HepG2 (cell line): ENCODE measurements around the gene RHBDD1.

Experiments used
- CEBPB ChIP-seq: IDR thresholded peaks from 2 replicates; pipeline ENCODE4 v1.6.1; 2011; ENCODE audit warnings: low read depth, low read length, improper control_type of control experiment, borderline replicate concordance
- HDAC2 ChIP-seq: sonication (generic); formaldehyde crosslinking; IDR thresholded peaks from 2 replicates; pipeline ENCODE4 v1.4.0; 2020; ENCODE audit warnings: missing genetic modification reagents
- POLR2A ChIP-seq, 2 experiments: IDR thresholded peaks; 2 replicates each; pipeline ENCODE4 v1.6.1; 2011; ENCODE audit warnings: low read depth in 2 of 2, low read length in 2 of 2, mild to moderate bottlenecking in 1 of 2, moderate library complexity in 1 of 2; ENCODE audit not compliant: insufficient read depth in 1 of 2
- RFX5 ChIP-seq: IDR thresholded peaks from 2 replicates; pipeline ENCODE4 v1.6.1; 2011; ENCODE audit warnings: low read depth, low read length, improper control_type of control experiment
- RNF2 ChIP-seq: fragments of 450-650 bp; conservative IDR thresholded peaks from 2 replicates; pipeline ENCODE4 v1.6.1; 2016; ENCODE audit warnings: low read depth
- TBX2 ChIP-seq: sonication (generic); formaldehyde crosslinking; IDR thresholded peaks from 2 replicates; pipeline ENCODE4 v1.5.0; 2020; ENCODE audit warnings: missing genetic modification reagents, mild to moderate bottlenecking, borderline replicate concordance
- ZFX ChIP-seq: sonication (generic); formaldehyde crosslinking; IDR thresholded peaks from 2 replicates; pipeline ENCODE4 v1.4.0; 2020; ENCODE audit warnings: mild to moderate bottlenecking, low read depth, missing genetic modification reagents, moderate library complexity
- TF ChIP-seq, protein P1 (sequence below), 2 experiments: IDR thresholded peaks; 2 replicates each; pipeline ENCODE4 v1.6.1; 2011 to 2012; ENCODE audit warnings: low read length in 2 of 2, borderline replicate concordance in 1 of 2, low read depth in 1 of 2, mild to moderate bottlenecking in 1 of 2, moderate library complexity in 1 of 2
- TF ChIP-seq, protein P2 (sequence below): sonication (generic); formaldehyde crosslinking; IDR thresholded peaks from 2 replicates; pipeline ENCODE4 v1.8.0; 2022; ENCODE audit warnings: missing genetic modification reagents, mild to moderate bottlenecking, moderate library complexity, borderline replicate concordance
- TF ChIP-seq, protein P3 (sequence below): sonication (generic); formaldehyde crosslinking; IDR thresholded peaks from 2 replicates; pipeline ENCODE4 v1.5.0; 2020; ENCODE audit warnings: mild to moderate bottlenecking, missing genetic modification reagents, moderate library complexity

DNA sequence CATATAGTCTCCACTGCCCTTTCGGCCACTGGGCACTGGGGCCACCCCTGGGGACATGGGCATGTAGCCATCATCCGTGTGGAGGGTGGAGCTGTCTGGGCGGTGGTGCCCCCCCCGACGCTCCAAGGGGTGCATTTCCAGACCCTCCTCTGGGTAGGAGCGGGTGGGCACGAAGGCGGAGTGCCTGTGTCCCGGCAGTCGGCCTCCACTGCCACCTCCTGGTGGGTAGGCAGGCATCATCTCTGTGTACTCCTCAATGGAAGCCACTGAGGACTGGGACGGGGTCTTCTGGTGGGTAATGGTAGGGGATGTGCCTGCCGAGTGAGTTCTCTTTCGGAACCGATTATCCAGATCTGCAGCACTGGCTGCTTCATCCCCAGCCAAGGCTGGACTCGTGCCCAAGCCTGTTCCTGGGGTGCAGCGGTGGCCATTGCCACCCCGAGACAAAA, 39.0 kb upstream of the RHBDD1 start:
- TF ChIP-seq, protein P1, sequence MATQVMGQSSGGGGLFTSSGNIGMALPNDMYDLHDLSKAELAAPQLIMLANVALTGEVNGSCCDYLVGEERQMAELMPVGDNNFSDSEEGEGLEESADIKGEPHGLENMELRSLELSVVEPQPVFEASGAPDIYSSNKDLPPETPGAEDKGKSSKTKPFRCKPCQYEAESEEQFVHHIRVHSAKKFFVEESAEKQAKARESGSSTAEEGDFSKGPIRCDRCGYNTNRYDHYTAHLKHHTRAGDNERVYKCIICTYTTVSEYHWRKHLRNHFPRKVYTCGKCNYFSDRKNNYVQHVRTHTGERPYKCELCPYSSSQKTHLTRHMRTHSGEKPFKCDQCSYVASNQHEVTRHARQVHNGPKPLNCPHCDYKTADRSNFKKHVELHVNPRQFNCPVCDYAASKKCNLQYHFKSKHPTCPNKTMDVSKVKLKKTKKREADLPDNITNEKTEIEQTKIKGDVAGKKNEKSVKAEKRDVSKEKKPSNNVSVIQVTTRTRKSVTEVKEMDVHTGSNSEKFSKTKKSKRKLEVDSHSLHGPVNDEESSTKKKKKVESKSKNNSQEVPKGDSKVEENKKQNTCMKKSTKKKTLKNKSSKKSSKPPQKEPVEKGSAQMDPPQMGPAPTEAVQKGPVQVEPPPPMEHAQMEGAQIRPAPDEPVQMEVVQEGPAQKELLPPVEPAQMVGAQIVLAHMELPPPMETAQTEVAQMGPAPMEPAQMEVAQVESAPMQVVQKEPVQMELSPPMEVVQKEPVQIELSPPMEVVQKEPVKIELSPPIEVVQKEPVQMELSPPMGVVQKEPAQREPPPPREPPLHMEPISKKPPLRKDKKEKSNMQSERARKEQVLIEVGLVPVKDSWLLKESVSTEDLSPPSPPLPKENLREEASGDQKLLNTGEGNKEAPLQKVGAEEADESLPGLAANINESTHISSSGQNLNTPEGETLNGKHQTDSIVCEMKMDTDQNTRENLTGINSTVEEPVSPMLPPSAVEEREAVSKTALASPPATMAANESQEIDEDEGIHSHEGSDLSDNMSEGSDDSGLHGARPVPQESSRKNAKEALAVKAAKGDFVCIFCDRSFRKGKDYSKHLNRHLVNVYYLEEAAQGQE (IDR thresholded peaks at IDR 0.05; ENCODE audit: borderline replicate concordance in 1 of 2, low read depth in 1 of 2, low read length in 2 of 2): no peak
- TF ChIP-seq, protein P2, sequence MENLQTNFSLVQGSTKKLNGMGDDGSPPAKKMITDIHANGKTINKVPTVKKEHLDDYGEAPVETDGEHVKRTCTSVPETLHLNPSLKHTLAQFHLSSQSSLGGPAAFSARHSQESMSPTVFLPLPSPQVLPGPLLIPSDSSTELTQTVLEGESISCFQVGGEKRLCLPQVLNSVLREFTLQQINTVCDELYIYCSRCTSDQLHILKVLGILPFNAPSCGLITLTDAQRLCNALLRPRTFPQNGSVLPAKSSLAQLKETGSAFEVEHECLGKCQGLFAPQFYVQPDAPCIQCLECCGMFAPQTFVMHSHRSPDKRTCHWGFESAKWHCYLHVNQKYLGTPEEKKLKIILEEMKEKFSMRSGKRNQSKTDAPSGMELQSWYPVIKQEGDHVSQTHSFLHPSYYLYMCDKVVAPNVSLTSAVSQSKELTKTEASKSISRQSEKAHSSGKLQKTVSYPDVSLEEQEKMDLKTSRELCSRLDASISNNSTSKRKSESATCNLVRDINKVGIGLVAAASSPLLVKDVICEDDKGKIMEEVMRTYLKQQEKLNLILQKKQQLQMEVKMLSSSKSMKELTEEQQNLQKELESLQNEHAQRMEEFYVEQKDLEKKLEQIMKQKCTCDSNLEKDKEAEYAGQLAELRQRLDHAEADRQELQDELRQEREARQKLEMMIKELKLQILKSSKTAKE (CRISPR knock-in tag): 0 out of 2 replicates have a peak, but pooled peaks have one; percentile 9
- TF ChIP-seq ZFX (CRISPR knock-in tag): no peak
- TF ChIP-seq HDAC2 (CRISPR knock-in tag): no peak
- TF ChIP-seq RFX5: no peak
- TF ChIP-seq POLR2A (IDR thresholded peaks at IDR 0.05; ENCODE audit: insufficient read depth in 1 of 2, low read depth in 2 of 2, low read length in 2 of 2): no peak
- TF ChIP-seq, protein P3, sequence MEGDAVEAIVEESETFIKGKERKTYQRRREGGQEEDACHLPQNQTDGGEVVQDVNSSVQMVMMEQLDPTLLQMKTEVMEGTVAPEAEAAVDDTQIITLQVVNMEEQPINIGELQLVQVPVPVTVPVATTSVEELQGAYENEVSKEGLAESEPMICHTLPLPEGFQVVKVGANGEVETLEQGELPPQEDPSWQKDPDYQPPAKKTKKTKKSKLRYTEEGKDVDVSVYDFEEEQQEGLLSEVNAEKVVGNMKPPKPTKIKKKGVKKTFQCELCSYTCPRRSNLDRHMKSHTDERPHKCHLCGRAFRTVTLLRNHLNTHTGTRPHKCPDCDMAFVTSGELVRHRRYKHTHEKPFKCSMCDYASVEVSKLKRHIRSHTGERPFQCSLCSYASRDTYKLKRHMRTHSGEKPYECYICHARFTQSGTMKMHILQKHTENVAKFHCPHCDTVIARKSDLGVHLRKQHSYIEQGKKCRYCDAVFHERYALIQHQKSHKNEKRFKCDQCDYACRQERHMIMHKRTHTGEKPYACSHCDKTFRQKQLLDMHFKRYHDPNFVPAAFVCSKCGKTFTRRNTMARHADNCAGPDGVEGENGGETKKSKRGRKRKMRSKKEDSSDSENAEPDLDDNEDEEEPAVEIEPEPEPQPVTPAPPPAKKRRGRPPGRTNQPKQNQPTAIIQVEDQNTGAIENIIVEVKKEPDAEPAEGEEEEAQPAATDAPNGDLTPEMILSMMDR (CRISPR knock-in tag): peak; percentile 65
- no peak for TF ChIP-seq CEBPB
- TF ChIP-seq TBX2 (CRISPR knock-in tag): no peak
- TF ChIP-seq RNF2: no peak
